ENCODE data around the gene SOAT1. TPM values are rescaled to one million over a fixed set of nuclear protein-coding genes. Genes with fewer than 3 reads are reported as not detected.

SOAT1 gene
- polyA plus RNA-seq, 1 of the 3 experiments (the other 2 are of a cell fraction) = 8.1 TPM

DNA sequence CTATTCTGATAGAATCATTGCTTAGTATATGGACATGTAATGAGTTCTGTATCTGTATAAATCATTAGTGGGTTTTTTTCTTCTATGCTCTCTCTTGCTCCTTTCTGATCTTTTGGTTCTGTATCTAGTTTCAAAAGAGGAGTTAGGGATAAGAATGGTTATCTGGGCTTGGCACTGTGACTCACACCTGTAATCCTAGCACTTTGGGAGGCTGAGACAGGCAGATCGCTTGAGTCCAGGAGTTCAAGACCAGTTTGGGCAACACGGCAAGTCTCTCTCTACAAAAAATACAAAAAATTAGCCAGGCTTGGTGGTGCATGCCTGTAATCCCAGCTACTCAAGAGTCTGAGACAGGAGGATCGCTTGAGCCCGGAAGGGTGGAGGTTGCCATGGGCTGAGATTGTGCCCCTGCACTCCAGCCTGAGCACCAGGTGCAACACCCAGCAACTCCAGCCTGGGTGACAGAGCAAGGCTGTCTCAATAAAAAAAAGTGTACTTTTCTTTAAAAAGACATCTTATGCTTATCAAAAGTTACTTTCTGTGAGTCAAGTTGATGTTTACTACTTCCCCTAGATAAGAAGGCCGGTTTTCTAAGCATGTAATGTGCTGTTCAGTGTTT, 44.5 kb downstream of the SOAT1 start:
- POLR2A ChIA-PET = no interaction called here
- TF ChIP-seq CHD2 (IDR thresholded peaks at IDR 0.05; ENCODE audit: low read length, partially characterized antibody) = no peak
- TF ChIP-seq EP300 (IDR thresholded peaks at IDR 0.05; ENCODE audit: borderline replicate concordance in 1 of 2, low read depth in 1 of 2, low read length in 1 of 2) = no peak
- TF ChIP-seq GATA2 (CRISPR knock-in tag; IDR thresholded peaks at IDR 0.05) = no peak
- TF ChIP-seq ELF1 (IDR thresholded peaks at IDR 0.05) = no peak
- no peak for TF ChIP-seq FOXM1 (IDR thresholded peaks at IDR 0.05; ENCODE audit: low read depth)
- no peak for TF ChIP-seq MEF2A (IDR thresholded peaks at IDR 0.05; ENCODE audit: borderline replicate concordance, low read depth)
- no peak for TF ChIP-seq EZH2phosphoT487 (IDR thresholded peaks at IDR 0.05; ENCODE audit: borderline replicate concordance, low read depth)
- TF ChIP-seq RFX5 (IDR thresholded peaks at IDR 0.05; ENCODE audit: low read length) = no peak
- TF ChIP-seq, protein P1, sequence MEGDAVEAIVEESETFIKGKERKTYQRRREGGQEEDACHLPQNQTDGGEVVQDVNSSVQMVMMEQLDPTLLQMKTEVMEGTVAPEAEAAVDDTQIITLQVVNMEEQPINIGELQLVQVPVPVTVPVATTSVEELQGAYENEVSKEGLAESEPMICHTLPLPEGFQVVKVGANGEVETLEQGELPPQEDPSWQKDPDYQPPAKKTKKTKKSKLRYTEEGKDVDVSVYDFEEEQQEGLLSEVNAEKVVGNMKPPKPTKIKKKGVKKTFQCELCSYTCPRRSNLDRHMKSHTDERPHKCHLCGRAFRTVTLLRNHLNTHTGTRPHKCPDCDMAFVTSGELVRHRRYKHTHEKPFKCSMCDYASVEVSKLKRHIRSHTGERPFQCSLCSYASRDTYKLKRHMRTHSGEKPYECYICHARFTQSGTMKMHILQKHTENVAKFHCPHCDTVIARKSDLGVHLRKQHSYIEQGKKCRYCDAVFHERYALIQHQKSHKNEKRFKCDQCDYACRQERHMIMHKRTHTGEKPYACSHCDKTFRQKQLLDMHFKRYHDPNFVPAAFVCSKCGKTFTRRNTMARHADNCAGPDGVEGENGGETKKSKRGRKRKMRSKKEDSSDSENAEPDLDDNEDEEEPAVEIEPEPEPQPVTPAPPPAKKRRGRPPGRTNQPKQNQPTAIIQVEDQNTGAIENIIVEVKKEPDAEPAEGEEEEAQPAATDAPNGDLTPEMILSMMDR (IDR thresholded peaks at IDR 0.05) = no peak
- no peak for TF ChIP-seq JUND (IDR thresholded peaks at IDR 0.05)
- TF ChIP-seq SIN3A (IDR thresholded peaks at IDR 0.05; ENCODE audit: borderline replicate concordance, low read depth, low read length) = no peak
- Histone ChIP-seq H3K27me3 (ENCODE audit: insufficient read depth) (no peaks in the 10 kb centered on the region), H3K79me2 (ENCODE audit: insufficient read depth) (peaks cover 9% of the 10 kb centered on the region; the same call in 1 of the 2 replicates), H3K9ac (no peak overlapping the region), H3K9me2 (no peaks in the 10 kb centered on the region), H3K4me3 (ENCODE audit: low read depth in 2 of 2, low read length in 1 of 2) (no peak overlapping the region), H4K20me1 (ENCODE audit: insufficient read depth) (no peaks in the 10 kb centered on the region), H3K36me3 (replicated peaks in 1 of 2; ENCODE audit: control insufficient read depth in 1 of 2, insufficient read depth in 2 of 2, low read length in 1 of 2) (peaks cover 19 to 37% of the 10 kb centered on the region in 2 experiments), H3K4me2 (no peak overlapping the region), H3F3A (replicated peaks; ENCODE audit: insufficient read depth) (no peaks in the 10 kb centered on the region), H3K4me1 (ENCODE audit: control insufficient read depth in 1 of 2, insufficient read depth in 2 of 2, low read depth in 1 of 2, low read length in 1 of 2) (no peaks in the 10 kb centered on the region), H2AFZ (ENCODE audit: low read depth) (no peak overlapping the region), H3K9me3 (no peaks in the 10 kb centered on the region), H3K27ac (ENCODE audit: low read depth in 2 of 2, low read length in 1 of 2) (no peak overlapping the region)
- CTCF ChIA-PET = no interaction called here
- no peak for DNase-seq
- 97% methylated on average over 5 of the region's 5 CpGs for WGBS (ENCODE audit: low lambda C conversion rate)

DNA sequence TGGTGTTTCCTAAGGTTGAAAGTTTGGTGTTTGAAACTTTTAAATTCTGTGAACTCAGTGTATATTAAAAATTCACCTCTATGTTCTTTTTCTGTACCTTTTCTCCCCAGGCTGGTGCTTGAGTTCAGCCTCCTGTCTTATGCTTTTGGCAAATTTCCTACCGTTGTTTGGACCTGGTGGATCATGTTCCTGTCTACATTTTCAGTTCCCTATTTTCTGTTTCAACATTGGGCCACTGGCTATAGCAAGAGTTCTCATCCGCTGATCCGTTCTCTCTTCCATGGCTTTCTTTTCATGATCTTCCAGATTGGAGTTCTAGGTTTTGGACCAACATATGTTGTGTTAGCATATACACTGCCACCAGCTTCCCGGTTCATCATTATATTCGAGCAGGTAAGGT, 47.3 kb downstream of the SOAT1 start:
- Histone ChIP-seq H3K4me3 (ENCODE audit: low read depth in 2 of 2, low read length in 1 of 2) (no peak overlapping the region), H3K27ac (ENCODE audit: low read depth in 2 of 2, low read length in 1 of 2) (no peak overlapping the region), H2AFZ (ENCODE audit: low read depth) (no peak overlapping the region), H3K9me3 (no peaks in the 10 kb centered on the region), H3K9me2 (no peaks in the 10 kb centered on the region), H3K4me2 (no peak overlapping the region), H3F3A (replicated peaks; ENCODE audit: insufficient read depth) (no peaks in the 10 kb centered on the region), H3K4me1 (ENCODE audit: control insufficient read depth in 1 of 2, insufficient read depth in 2 of 2, low read depth in 1 of 2, low read length in 1 of 2) (no peaks in the 10 kb centered on the region), H3K27me3 (ENCODE audit: insufficient read depth) (no peaks in the 10 kb centered on the region), H3K79me2 (ENCODE audit: insufficient read depth) (no peaks in the 10 kb centered on the region), H3K9ac (no peak overlapping the region), H3K36me3 (replicated peaks in 1 of 2; ENCODE audit: control insufficient read depth in 1 of 2, insufficient read depth in 2 of 2, low read length in 1 of 2) (peaks cover 27 to 52% of the 10 kb centered on the region in 2 experiments), H4K20me1 (ENCODE audit: insufficient read depth) (no peaks in the 10 kb centered on the region)
- CTCF ChIA-PET = no interaction called here
- no peak for TF ChIP-seq JUND (IDR thresholded peaks at IDR 0.05)
- TF ChIP-seq RFX5 (IDR thresholded peaks at IDR 0.05; ENCODE audit: low read length) = no peak
- TF ChIP-seq POLR2AphosphoS5 (IDR thresholded peaks at IDR 0.05; ENCODE audit: low read depth, low read length) = no peak
- no peak for TF ChIP-seq ELF1 (IDR thresholded peaks at IDR 0.05)
- no peak for TF ChIP-seq REST (IDR thresholded peaks at IDR 0.05; ENCODE audit: low read depth, low read length)
- POLR2A ChIA-PET = no interaction called here
- no peak for DNase-seq
- WGBS (ENCODE audit: low lambda C conversion rate) = 85% methylated on average over 5 of the region's 5 CpGs

Measured in SK-N-SH (cell line).